GM21576 (cell line): ENCODE results near the gene SLC35E4.
A peak's percentile ranks its signal among the peaks of the same experiment; 100 is the strongest.
"Not testable (repeated sequence)": the region's sequence is repeated elsewhere in the genome, so short reads cannot be mapped to it uniquely, and the experiment has no call there.

ENCODE experiments used
- ATAC-seq: cut with Tn5 transposase; IDR thresholded peaks from one replicate; pipeline ENCODE4 v1.9.1; 2021; ENCODE audit warnings: mild to moderate bottlenecking, moderate library complexity; ENCODE audit not compliant: unreplicated experiment

Gene SLC35E4

DNA sequence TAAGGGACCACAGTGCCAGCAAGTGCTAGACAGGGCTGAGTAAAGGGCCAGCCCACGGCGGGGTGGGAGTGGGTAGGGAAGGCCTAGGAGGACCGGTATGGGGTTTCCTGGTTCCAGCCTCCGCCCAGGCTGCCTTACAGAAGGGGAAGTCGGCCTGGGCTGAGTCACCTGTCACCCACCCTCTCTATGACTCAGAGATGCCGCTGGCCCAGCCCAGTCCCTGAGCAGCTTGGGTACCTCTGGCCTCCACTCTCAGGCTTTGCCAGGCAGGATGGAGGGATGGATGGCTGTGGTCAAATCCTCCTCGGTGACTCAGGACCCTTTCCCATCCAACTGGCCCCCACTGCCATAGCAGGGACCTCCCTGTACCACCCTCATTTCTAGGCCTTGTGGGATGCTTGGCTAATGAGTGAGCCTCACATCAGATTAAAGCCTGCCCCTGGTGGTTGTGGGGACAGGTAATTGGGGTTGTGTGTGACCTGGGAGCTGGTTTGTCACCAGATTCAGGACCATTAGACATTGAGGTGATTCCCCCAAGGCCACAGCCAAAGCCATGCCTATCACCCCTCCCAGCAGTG is 13.9 kb downstream of the SLC35E4 start:
- no peak for ATAC-seq

DNA sequence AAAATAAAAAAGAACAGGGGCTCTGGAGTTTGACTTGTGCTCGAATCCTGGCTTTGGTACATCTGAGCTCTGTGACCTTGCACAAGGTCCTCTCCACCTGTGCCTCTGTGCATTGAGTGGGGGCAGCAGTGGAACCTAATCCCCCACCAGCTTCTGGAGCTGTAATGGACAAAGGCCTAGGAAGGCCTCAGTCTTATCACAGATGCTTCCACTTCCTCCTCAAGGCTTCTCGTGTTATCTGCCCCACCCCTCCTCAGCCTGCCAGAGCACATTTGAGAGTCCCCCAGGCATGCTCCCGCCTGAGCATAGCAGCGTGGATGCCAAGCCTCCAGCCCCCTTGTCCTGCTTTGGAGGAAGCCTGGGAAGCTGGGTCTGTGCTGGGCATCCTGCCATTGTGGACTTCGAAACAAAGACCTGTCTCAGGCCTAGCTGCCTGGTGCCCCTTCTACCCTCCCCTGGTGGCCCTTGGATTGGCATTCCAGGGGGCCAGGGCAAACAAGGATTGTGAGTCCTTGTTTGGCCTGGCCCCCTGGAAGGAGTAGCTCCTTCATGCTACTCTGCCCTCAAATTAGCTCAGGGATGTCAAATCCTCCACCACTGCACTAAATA is 15.0 kb downstream of the SLC35E4 start:
- ATAC-seq = no peak

DNA sequence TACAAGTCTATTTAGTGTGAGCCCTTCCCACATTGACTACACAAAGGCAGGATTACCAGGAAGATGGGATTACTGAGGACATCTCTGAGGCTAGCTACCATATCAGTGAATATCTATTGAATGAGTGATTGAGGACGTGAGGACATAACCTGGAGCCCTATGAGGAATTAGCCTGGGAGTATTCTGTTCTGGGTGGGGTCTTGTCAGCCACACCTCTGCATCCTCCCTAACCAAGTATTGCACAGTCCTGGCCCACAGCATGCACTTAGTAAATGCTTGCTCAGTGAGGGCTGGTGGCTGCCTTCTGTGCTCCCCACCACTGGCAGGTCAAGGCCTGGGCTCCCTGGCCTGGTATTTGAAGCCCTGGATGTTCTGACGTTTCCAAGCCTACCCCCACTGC is 17.3 kb downstream of the SLC35E4 start:
- no peak for ATAC-seq

GRCh38 chr22:30654361-30654760 is 18.8 kb downstream of the SLC35E4 start:
- ATAC-seq = no peak

DNA sequence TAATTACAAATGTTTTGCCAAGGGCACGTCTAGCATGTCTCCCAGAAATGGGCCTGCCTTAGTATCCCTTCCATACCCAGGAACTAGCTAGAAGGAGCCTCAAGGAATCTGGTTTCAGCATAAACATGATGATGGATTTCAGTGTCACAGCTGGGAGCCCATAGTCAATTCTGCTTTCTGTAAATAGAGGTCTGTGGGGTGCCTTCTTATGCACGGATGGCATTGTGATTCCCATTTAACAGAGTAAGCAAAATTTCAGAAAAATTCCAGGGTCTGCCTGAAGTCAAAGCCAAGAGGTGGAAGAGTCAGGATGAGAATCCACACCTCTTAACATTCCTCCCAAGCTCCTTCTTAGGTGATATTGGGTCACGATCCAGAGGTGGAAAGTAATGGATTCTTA is 20.0 kb downstream of the SLC35E4 start:
- no peak for ATAC-seq

DNA sequence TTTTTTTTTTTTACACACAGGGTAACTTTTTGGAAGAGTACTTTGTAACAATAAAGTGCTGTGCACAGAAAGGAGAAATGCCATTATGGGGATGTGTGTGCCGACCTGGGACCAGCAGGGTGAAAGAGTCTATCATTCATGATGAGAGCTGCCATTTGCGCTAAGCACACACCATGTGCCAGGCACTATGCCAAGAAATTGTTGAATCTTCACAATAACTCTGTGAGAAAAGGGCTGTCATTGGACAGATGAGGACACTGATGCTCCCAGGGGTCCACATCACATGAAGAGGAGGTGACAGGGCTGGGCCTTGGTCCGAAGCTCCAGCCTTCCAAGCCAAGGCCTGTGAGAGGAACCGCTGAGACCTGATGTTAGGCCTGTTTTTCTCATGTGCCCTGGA is 26.5 kb downstream of the SLC35E4 start:
- ATAC-seq = no peak

DNA sequence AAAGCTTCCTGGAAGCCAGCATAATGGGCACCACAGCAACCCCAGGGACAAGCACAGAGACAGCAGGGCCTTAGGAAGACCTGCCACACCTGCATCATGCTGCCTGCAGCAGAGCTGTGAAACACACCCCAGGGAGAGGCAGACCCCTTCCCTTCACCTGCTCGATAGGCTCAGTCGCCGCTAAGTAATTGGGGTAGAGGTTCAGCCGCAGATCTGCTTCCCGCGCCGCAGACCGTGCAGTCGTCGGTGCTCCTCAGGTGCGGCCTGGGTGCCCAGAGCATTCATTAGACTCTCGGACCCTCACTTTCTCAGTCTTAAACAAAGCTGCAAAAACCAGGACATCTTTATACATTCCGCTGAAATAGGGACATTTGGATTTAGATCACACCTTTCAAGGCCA is 29.2 kb downstream of the SLC35E4 start:
- ATAC-seq = no peak

DNA sequence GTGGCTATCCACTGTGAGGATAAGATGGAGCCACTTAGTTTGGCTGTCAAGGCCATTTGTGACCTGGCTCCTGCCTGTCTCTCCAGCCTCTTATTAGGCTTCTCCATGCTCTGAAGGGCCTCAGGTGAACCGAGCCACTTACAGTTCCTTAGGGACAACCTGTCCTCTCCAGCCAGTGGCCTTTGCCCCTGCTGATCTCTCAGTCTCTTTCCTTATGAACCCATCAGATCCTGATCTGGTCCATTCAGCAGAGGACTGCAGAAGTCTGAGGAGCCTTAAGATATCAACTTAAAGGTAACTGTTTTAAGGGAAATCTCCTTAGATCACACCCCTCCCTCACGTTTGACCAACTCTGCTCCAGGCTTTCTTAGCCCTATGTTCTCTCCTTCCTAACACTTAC is 29.7 kb downstream of the SLC35E4 start:
- no peak for ATAC-seq

- no peak for ATAC-seq
These were observed 30.2 kb downstream of the SLC35E4 start for GRCh38 chr22:30665786-30666185.

GRCh38 chr22:30667107-30667493 is 31.5 kb downstream of the SLC35E4 start:
- ATAC-seq = no peak

GRCh38 chr22:30667494-30668385 is 32.2 kb downstream of the SLC35E4 start, which contains the start of gene DUSP18:
Gene DUSP18 (minus strand): TSS chr22:30667875. CDS start chr22:30664003, 3,872 bp downstream.
- peak; percentile 83 for ATAC-seq

DNA sequence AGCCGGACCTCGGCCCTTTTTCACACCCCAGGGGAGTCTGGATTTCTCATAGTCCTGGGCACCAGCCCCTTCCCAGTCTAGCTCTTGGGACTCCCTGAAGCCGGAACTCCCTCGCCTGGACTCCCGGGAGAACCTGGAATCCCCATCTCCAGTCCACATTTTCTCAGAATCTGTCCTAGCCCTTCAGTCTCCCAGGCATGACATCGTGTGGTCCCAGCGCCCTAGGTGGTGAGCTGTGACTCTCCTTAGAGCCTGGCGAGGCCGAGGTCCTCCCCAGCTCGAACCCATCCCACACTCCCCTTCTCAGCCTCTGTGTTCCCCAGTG is 32.8 kb downstream of the SLC35E4 start:
- no peak for ATAC-seq

GRCh38 chr22:30671071-30671470 is 35.5 kb downstream of the SLC35E4 start:
- no peak for ATAC-seq

GRCh38 chr22:30673136-30673535 is 37.6 kb downstream of the SLC35E4 start:
- no peak for ATAC-seq

DNA sequence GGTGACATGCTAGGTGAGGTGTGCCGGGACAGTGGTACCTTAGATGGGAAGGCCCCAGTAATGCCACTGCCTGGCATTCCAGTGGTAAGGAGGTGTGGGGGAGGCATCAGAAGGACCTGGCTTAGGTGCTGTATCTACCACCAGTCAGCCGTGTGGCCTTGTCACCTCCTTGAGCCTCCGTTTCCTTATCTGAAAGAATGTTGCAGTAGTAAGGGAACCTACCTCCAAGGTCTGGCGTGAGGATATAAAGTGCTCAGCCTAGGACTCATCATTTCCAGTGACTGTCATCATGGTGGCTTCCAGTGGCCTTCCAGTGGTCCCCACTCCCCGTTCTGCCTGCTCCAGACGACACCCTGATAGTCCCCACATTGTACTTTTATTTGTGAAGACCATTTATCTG is 38.9 kb downstream of the SLC35E4 start:
- no peak for ATAC-seq

- ATAC-seq = no peak
These were observed 39.9 kb downstream of the SLC35E4 start for GRCh38 chr22:30675436-30675835.

- not testable (repeated sequence) for ATAC-seq
These were observed 41.0 kb downstream of the SLC35E4 start for GRCh38 chr22:30676565-30676964.

- ATAC-seq = not testable (repeated sequence)
These were observed 44.5 kb downstream of the SLC35E4 start for GRCh38 chr22:30679895-30680690.

DNA sequence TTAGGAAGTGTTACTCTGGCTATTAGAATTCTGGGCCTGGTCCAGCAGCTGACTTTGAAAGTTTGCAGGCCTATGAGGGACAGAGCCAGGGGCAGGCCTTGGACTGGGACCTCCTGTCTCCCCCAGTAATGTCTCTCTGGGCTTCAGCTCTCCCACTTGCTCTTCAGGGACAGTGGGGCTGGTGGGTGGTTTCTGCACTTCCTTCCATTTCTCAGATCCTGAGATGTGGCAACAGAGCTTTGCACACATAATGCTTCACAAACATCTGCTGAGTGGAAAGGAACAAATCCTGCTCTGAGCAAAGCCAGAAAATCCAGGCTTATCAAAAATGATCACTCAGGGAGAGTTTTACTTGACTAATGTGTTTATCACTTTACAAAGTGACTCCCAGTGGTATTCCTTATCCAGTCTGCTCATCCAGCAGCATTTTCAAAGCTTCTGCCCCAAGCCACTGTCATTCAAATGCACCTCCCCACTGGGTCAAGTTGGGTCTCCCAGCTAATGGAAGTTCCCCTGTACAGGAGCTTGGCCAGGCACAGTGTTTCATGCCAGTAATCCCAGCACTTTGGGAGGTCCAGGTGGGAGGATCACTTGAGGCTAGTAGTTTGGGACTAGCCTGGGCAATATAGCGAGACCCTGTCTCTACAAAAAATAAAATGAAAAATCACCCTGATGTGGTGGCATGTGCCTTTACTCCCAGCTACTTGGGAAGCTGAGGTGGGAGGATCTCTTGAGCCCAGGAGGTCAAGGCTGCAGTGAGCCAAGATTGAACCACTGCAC is 45.6 kb downstream of the SLC35E4 start:
- ATAC-seq = no peak

- no peak for ATAC-seq
These were observed 46.2 kb downstream of the SLC35E4 start for GRCh38 chr22:30681831-30682230.

DNA sequence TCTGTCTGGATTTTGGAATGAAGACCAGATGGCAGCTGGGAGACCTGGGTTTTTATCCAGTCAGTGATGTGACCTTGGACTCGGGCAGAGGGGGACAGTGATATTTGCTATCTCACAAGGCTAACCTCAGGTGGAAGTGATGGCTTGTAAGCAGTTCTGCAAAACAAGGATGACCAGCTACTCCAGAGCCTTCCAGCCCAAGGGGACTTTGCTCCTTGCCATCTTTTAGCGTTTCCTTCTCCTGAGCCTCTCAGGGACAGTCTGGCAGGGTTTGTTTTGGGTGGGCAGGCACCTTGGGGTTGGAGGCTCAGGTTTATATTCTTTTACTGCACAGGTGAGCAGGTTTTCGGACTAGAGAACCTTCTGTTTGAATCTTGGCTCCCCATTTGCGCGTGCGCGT is 49.6 kb downstream of the SLC35E4 start:
- ATAC-seq = no peak
